Body of pancreas (tissue), 4 donors: Measurements from ENCODE around the gene PRR27. TPM values are rescaled to one million over a fixed set of nuclear protein-coding genes. Genes with fewer than 3 reads are reported as not detected.
A peak's percentile ranks its signal among the peaks of the same experiment; 100 is the strongest.

ENCODE experiments used
- ATAC-seq: fragments of 150-250 bp; one replicate; pipeline ENCODE4 v1.9.1; 2016
- DNase-seq, 4 donors: peaks; one replicate each; pipeline ENCODE4 v3.0.0-alpha.2; 2019
- H3K27ac ChIP-seq, 4 donors: fragments of 200-600 bp; sonication (generic); 1 replicate in 3 of 4; 2 replicates in 1 of 4; pipeline versions ENCODE4 v1.5.1 to v1.6.1; 2016 to 2019; ENCODE audit warnings: mild to moderate bottlenecking in 1 of 4, mixed read lengths in 1 of 4, moderate library complexity in 1 of 4
- H3K27me3 ChIP-seq, 2 donors: fragments of 200-600 bp; sonication (generic); one replicate each; pipeline ENCODE4 v1.6.0; 2016; ENCODE audit warnings: mild to moderate bottlenecking in 1 of 2
- H3K36me3 ChIP-seq, 2 donors: fragments of 200-600 bp; sonication (generic); replicated peaks in 1 of 2; 2 replicates each; pipeline ENCODE4 v1.5.1; 2016; ENCODE audit warnings: low read depth in 2 of 2; ENCODE audit not compliant: insufficient read depth in 1 of 2
- H3K4me1 ChIP-seq: fragments of 200-600 bp; sonication (generic); one replicate; pipeline ENCODE4 v1.6.0; 2016
- H3K4me3 ChIP-seq, 2 donors: fragments of 200-600 bp; sonication (generic); 1 replicate in 1 of 2; 2 replicates in 1 of 2; pipeline ENCODE4 v1.5.1; 2016 to 2019
- H3K9me3 ChIP-seq, 3 donors: fragments of 200-600 bp; sonication (generic); 1 replicate in 2 of 3; 2 replicates in 1 of 3; pipeline ENCODE4 v1.5.1; 2016
- POLR2A ChIP-seq, 3 donors: fragments of 450-650 bp; IDR thresholded peaks; one replicate each; pipeline ENCODE4 v1.6.1; 2016; ENCODE audit warnings: antibody characterized with exemption in 3 of 3, mild to moderate bottlenecking in 2 of 3
- WGBS, 2 donors: methylation state at CpG; one replicate each; pipeline ENCODE4 v1.1.5; 2017; 5-methylcytosine and 5-hydroxymethylcytosine counted together
- intact Hi-C: fragments of 100-400 bp; cut with DNase I; formaldehyde crosslinking; loops from one replicate; pipeline ENCODE4 v1.15.1; 2023
- total RNA-seq, 2 donors: library from RNA; depleted of rRNA; stranded (reverse); fragments of >200 nt; gene quantifications; one replicate each; pipeline ENCODE4 v1.1.0, GENCODE V29; 2016
- TF ChIP-seq, protein P1 (sequence below), 7 experiments: fragments of 450-650 bp in 4 of 7; fragments of 200-600 bp in 3 of 7; sonication (generic) in 3 of 7; IDR thresholded peaks; one replicate each; pipeline ENCODE4 v1.5.1; 2016 to 2019; ENCODE audit warnings: antibody characterized with exemption in 7 of 7

The PRR27 gene
- total RNA-seq, 2 donors from 2014 or later = not detected

DNA sequence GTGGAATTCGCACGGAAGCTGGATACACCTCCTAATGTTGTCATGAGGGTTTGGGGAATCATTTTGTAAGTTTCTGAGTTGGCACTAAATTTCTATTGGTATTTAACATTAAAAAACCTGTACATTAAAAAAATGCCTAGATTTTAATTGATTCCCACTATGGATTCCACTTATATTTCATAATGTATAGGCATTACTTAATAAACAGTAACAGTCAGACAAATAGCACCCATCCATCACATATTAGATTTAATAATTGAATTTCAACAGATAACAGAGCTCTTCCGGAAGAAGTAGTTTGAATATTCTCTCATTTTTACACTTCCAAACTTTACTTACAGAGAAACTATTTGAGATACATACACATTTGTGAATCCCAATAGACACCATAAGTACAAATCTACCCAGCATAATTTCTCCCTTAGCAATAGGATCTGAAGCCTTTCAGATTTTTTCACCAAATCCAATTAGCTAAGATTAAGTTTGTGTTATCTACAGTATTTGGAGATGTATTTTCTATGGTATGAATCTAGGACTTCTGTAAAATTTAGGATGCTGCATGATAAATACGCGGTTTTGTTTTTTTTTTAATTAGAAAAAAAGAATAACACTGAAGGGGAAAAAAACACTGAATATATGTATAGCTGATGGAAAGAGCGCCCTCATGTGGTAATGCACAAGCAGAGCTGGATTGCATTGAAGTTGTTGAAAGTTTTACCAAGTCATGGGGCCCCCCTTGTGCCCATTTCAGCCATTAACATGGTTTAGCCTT is 29.3 kb downstream of the PRR27 start:
- peak; percentile 13 to 59 (median 30) for DNase-seq
- no peaks in the 10 kb centered on the region for H3K27me3 ChIP-seq
- WGBS, 2 donors = 27 to 32% methylated on average over 6 of the region's 6 CpGs
- peak; percentile 41 for ATAC-seq
- H3K4me1 ChIP-seq = peaks cover 8% of the 10 kb centered on the region
- peak overlapping the region in 1 of 4 donors; percentile 27 for H3K27ac ChIP-seq
- TF ChIP-seq, protein P1, sequence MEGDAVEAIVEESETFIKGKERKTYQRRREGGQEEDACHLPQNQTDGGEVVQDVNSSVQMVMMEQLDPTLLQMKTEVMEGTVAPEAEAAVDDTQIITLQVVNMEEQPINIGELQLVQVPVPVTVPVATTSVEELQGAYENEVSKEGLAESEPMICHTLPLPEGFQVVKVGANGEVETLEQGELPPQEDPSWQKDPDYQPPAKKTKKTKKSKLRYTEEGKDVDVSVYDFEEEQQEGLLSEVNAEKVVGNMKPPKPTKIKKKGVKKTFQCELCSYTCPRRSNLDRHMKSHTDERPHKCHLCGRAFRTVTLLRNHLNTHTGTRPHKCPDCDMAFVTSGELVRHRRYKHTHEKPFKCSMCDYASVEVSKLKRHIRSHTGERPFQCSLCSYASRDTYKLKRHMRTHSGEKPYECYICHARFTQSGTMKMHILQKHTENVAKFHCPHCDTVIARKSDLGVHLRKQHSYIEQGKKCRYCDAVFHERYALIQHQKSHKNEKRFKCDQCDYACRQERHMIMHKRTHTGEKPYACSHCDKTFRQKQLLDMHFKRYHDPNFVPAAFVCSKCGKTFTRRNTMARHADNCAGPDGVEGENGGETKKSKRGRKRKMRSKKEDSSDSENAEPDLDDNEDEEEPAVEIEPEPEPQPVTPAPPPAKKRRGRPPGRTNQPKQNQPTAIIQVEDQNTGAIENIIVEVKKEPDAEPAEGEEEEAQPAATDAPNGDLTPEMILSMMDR (IDR thresholded peaks at IDR 0.05) = peak; percentile 28 to 70 (median 51)
- no peak for TF ChIP-seq POLR2A (IDR thresholded peaks at IDR 0.05)
- intact Hi-C loops = no loop called here
- H3K4me3 ChIP-seq = no peak overlapping the region
- no peaks in the 10 kb centered on the region for H3K9me3 ChIP-seq
- no peaks in the 10 kb centered on the region for H3K36me3 ChIP-seq

DNA sequence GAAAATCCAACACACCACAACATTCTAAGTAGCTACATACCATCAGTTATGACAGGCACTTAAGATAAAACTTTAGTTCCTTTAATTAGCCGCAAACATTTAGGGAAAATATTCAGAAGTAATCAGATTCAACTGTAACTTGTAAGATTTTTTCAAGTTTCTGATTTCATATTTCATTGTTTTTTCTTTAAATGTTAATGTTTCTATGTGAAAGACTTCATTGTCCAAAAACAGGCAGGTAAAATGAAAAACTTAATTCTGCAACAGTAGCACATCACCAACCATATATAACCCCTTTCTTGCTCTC is 29.9 kb downstream of the PRR27 start:
- Histone ChIP-seq H3K4me3 (no peak overlapping the region), H3K27ac (no peak overlapping the region), H3K4me1 (peaks cover 8% of the 10 kb centered on the region), H3K9me3 (no peaks in the 10 kb centered on the region), H3K36me3 (no peaks in the 10 kb centered on the region), H3K27me3 (no peaks in the 10 kb centered on the region)
- 35 to 53% methylated on average over 1 of the region's 1 CpG for WGBS, 2 donors
- intact Hi-C loops = no loop called here
- TF ChIP-seq POLR2A (IDR thresholded peaks at IDR 0.05) = no peak
- TF ChIP-seq, protein P1 (IDR thresholded peaks at IDR 0.05) = peak in 2 of 7 experiments; percentile 2 to 3
- ATAC-seq (no peak), DNase-seq (no peak)

DNA sequence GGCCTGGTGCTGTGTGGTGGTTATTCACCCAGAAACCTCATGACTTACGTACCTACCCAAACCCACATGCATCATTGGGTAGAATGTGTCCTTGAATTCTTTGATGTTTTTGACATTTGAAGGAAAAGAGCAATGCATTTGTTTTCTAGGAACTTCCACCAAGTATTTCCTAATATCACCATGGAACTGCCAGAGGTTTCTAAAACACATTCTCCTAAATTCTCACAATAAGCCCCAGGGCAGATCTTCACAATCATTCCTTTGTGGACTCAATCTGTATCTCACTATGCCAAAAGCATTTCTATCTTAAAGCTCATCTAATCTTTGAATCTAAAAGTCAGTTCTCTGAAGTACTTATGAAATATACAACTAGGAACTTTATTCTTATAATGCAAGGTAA is 33.2 kb downstream of the PRR27 start:
- 71 to 76% methylated on average over 1 of the region's 1 CpG for WGBS, 2 donors

DNA sequence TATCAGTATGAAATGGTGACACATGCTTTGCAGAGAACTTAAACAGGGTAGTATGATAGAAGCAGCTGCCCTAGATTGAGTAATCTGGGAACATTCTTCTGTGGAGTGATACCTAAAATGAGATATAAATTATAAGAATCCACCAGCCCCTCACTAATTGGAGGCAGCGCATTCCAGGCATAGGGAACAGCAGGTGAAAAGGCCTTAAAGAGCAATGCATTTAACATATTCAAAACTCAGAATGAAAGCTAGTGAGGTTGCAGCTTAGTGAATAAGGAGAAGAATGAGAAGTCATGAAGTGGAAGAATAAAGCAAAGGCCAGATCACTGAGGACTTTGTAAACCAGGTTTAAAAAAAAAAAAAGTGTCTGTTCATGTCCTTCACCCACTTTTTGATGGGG is 36.5 kb downstream of the PRR27 start:
- intact Hi-C loops = no loop called here
- no peaks in the 10 kb centered on the region for H3K27me3 ChIP-seq
- WGBS, 2 donors = 100% methylated on average over 1 of the region's 1 CpG
- H3K4me3 ChIP-seq = no peak overlapping the region
- no peaks in the 10 kb centered on the region for H3K36me3 ChIP-seq
- H3K27ac ChIP-seq = no peak overlapping the region
- ATAC-seq (no peak), DNase-seq (no peak)
- H3K9me3 ChIP-seq = no peaks in the 10 kb centered on the region
- H3K4me1 ChIP-seq = no peaks in the 10 kb centered on the region
- TF ChIP-seq, protein P1 (IDR thresholded peaks at IDR 0.05) = no peak
- no peak for TF ChIP-seq POLR2A (IDR thresholded peaks at IDR 0.05)

More for the DNA sequence above, 33.2 kb downstream of the PRR27 start:
- TF ChIP-seq, protein P1 (IDR thresholded peaks at IDR 0.05) = no peak
- no peak for TF ChIP-seq POLR2A (IDR thresholded peaks at IDR 0.05)
- ATAC-seq (no peak), DNase-seq (no peak)
- no peak overlapping the region for H3K27ac ChIP-seq
- intact Hi-C loops = no loop called here
- no peaks in the 10 kb centered on the region for H3K27me3 ChIP-seq
- no peaks in the 10 kb centered on the region for H3K9me3 ChIP-seq
- H3K36me3 ChIP-seq = no peaks in the 10 kb centered on the region
- H3K4me1 ChIP-seq = peaks cover 8% of the 10 kb centered on the region
- H3K4me3 ChIP-seq = no peak overlapping the region

DNA sequence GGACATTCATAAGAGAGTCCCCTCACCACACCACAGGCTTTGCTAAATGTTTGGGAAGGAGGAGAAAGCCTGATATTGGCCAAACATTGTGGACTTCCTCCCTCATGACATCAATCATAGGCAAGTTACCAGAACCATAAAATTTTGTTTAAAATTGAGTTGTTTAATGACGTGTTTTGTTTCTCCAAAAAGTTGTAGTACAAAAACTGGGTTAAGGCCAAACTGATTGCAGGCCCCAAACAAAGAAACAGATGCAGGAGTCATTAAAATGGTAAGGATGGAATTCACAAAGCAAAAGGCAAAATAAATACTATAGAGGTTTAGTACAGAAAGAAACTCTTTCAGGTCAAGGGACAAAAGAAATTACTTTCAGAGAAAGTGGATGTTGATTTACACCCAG is 37.6 kb downstream of the PRR27 start:
- no peaks in the 10 kb centered on the region for H3K4me1 ChIP-seq
- DNase-seq (no peak), ATAC-seq (no peak)
- no peak overlapping the region for H3K4me3 ChIP-seq
- intact Hi-C loops = no loop called here
- no peak overlapping the region for H3K27ac ChIP-seq
- no peak for TF ChIP-seq POLR2A (IDR thresholded peaks at IDR 0.05)
- TF ChIP-seq, protein P1 (IDR thresholded peaks at IDR 0.05) = no peak
- no peaks in the 10 kb centered on the region for H3K9me3 ChIP-seq
- H3K27me3 ChIP-seq = no peaks in the 10 kb centered on the region
- no peaks in the 10 kb centered on the region for H3K36me3 ChIP-seq
- 14 to 47% methylated on average over 1 of the region's 1 CpG for WGBS, 2 donors
